Panc1 (cell line): ENCODE data around the gene DCK. TPM values are rescaled to one million over a fixed set of nuclear protein-coding genes. Genes with fewer than 3 reads are reported as not detected.

Experiments
- ATAC-seq: fragments of 200-7000 bp; cut with Tn5 transposase; 2 replicates; pipeline ENCODE4 v1.9.1; 2020; ENCODE audit warnings: mild to moderate bottlenecking, moderate library complexity
- BruUV-seq: library from RNA; stranded (reverse); fragments of 400-500 nt; replicated peaks from 2 replicates; lab custom pipeline; 2021; lab: Mats Ljungman, UMichigan
- CTCF ChIA-PET: fragments of 300-600 bp; sonication (Branson Sonifier 250); formaldehyde crosslinking; loops from one replicate; lab custom pipeline; 2022; ENCODE audit warnings: antibody characterized with exemption; lab: Charles Lee
- POLR2A ChIA-PET: fragments of 300-600 bp; sonication (Branson Sonifier 250); formaldehyde crosslinking; loops from one replicate; lab custom pipeline; 2022; ENCODE audit warnings: antibody characterized with exemption; lab: Charles Lee
- DNase-seq: peaks from one replicate; pipeline ENCODE4 v3.0.0-alpha.2; 2010; ENCODE audit warnings: low read depth, low spot score
- H3K27ac ChIP-seq: 2 replicates; pipeline ENCODE4 v1.5.1; 2011; ENCODE audit warnings: mild to moderate bottlenecking, low read length, inconsistent platforms
- H3K27me3 ChIP-seq: fragments of 200-500 bp; sonication (Bioruptor generic); 2 replicates; pipeline ENCODE4 v1.6.0; 2014; ENCODE audit warnings: low read length, inconsistent platforms; ENCODE audit not compliant: control insufficient read depth, insufficient read depth
- H3K36me3 ChIP-seq: fragments of 200-500 bp; sonication (Bioruptor generic); 2 replicates; pipeline ENCODE4 v1.5.1; 2014; ENCODE audit warnings: inconsistent platforms, mild to moderate bottlenecking, low read length, moderate library complexity; ENCODE audit not compliant: control insufficient read depth, insufficient read depth
- H3K4me1 ChIP-seq: 2 replicates; pipeline ENCODE4 v1.5.1; 2011; ENCODE audit warnings: inconsistent platforms, mild to moderate bottlenecking, low read length, moderate library complexity; ENCODE audit not compliant: control insufficient read depth, insufficient read depth
- H3K4me3 ChIP-seq, 2 experiments: 2 replicates each; pipeline ENCODE4 v1.5.1; 2011 to 2012; ENCODE audit warnings: low read depth in 2 of 2, low read length in 2 of 2, mild to moderate bottlenecking in 2 of 2, inconsistent platforms in 1 of 2, moderate library complexity in 1 of 2
- H3K9me3 ChIP-seq: fragments of 200-500 bp; sonication (Bioruptor generic); 2 replicates; pipeline ENCODE4 v1.5.1; 2014; ENCODE audit warnings: low read depth, mild to moderate bottlenecking, inconsistent platforms, low read length, moderate library complexity; ENCODE audit not compliant: control insufficient read depth, insufficient read depth
- POLR2AphosphoS5 ChIP-seq: IDR thresholded peaks from 2 replicates; pipeline ENCODE4 v1.6.1; 2012; ENCODE audit warnings: mild to moderate bottlenecking, low read depth, low read length, moderate library complexity
- SIN3A ChIP-seq: IDR thresholded peaks from 2 replicates; pipeline ENCODE4 v1.6.1; 2012; ENCODE audit warnings: low read depth, mild to moderate bottlenecking, low read length, moderate library complexity, borderline replicate concordance; ENCODE audit not compliant: insufficient read depth
- TCF7L2 ChIP-seq: IDR thresholded peaks from 2 replicates; pipeline ENCODE4 v1.6.1; 2011; ENCODE audit warnings: mild to moderate bottlenecking, low read depth, low read length, inconsistent platforms
- in situ Hi-C: cut with HindIII; loops from 2 replicates; pipeline ENCODE4 v1.10.0; 2016; ENCODE audit warnings: low sequenced_read_pairs, low pct_unique_long_range_greater_than_20kb
- intact Hi-C: fragments of 100-400 bp; cut with micrococcal nuclease; formaldehyde crosslinking; loops from one replicate; pipeline ENCODE4 v1.10.0; 2022; ENCODE audit not compliant: unreplicated experiment
- total RNA-seq: library from RNA; stranded (reverse); gene quantifications from one replicate; pipeline ENCODE4 v1.2.1, GENCODE V29; 2021; ENCODE audit not compliant: unreplicated experiment
- TF ChIP-seq, protein P1 (sequence below): fragments of 450-650 bp; IDR thresholded peaks from 2 replicates; pipeline ENCODE4 v1.5.1; 2017; ENCODE audit warnings: mild to moderate bottlenecking
- TF ChIP-seq, protein P2 (sequence below), 2 experiments: IDR thresholded peaks; 2 replicates each; pipeline ENCODE4 v1.6.1; 2011 to 2012; ENCODE audit warnings: low read depth in 2 of 2, control low read depth in 1 of 2, low read length in 1 of 2, mild to moderate bottlenecking in 1 of 2, moderate library complexity in 1 of 2; ENCODE audit not compliant: insufficient read depth in 1 of 2

DCK gene
- total RNA-seq, 1 experiment from 2014 or later: 17.6 TPM

DNA sequence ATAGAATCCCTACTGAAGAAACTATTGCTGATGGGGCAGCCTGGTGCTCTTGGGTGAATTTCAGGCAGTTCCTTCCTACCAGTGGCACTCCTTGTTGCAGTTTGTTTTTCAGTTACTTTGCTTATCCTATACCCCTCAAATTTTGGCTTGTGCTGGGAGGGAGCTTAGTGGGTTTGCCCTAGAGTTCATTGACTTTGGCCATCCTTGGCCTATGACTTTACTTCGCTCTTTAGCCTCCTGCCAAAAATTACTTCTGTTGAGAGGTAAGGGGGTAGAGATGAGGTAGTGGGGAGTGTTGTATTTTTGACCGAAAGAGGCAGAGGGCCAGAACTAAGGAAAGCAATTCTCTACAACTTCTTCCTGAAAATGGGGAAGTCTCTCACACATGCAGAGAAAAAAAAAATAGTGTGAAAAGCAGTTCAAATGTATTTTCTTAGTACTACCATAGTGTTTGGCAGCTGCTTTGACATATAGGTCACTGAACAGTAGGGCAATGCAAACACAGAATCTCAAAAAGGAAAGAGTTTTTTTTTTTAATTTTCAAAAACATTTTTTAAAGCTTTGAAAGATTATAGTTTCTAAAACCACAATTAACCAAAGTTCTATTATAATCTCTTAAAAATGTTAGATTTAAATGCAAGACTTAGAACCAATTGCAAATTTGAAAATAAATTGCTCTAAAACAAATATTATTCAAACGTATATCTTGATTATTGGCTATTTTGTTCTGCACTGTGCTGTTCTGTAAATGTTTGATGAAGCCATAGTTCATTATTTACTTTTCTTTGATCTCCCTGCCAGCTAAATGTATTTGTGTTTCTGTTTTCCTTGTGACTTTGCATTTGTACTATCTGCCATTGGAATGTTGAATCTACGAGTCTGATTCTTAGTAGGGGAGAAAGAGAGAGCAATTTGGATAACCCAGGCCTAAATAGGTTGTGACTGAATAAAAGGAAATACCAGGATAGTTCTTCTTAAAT, 73.6 kb downstream of the DCK start:
- Histone ChIP-seq H3K27me3 (no peaks in the 10 kb centered on the region; the same call in 1 of the 2 replicates), H3K9me3 (no peaks in the 10 kb centered on the region), H3K4me3 (no peak overlapping the region), H3K36me3 (no peaks in the 10 kb centered on the region), H3K4me1 (no peaks in the 10 kb centered on the region), H3K27ac (no peak overlapping the region)
- BruUV-seq: no TSS peak
- CTCF ChIA-PET: interaction anchor here (0.6 kb wide), 1 partner anchor 625 kb away, joined by 3 read pairs; no protein-coding TSS in a partner anchor
- in situ Hi-C loops (no loop called here), intact Hi-C loops (no loop called here)
- ATAC-seq (no peak), DNase-seq (no peak)
- POLR2A ChIA-PET: no interaction called here
- TF ChIP-seq, protein P1, sequence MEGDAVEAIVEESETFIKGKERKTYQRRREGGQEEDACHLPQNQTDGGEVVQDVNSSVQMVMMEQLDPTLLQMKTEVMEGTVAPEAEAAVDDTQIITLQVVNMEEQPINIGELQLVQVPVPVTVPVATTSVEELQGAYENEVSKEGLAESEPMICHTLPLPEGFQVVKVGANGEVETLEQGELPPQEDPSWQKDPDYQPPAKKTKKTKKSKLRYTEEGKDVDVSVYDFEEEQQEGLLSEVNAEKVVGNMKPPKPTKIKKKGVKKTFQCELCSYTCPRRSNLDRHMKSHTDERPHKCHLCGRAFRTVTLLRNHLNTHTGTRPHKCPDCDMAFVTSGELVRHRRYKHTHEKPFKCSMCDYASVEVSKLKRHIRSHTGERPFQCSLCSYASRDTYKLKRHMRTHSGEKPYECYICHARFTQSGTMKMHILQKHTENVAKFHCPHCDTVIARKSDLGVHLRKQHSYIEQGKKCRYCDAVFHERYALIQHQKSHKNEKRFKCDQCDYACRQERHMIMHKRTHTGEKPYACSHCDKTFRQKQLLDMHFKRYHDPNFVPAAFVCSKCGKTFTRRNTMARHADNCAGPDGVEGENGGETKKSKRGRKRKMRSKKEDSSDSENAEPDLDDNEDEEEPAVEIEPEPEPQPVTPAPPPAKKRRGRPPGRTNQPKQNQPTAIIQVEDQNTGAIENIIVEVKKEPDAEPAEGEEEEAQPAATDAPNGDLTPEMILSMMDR: no peak
- TF ChIP-seq, protein P2, sequence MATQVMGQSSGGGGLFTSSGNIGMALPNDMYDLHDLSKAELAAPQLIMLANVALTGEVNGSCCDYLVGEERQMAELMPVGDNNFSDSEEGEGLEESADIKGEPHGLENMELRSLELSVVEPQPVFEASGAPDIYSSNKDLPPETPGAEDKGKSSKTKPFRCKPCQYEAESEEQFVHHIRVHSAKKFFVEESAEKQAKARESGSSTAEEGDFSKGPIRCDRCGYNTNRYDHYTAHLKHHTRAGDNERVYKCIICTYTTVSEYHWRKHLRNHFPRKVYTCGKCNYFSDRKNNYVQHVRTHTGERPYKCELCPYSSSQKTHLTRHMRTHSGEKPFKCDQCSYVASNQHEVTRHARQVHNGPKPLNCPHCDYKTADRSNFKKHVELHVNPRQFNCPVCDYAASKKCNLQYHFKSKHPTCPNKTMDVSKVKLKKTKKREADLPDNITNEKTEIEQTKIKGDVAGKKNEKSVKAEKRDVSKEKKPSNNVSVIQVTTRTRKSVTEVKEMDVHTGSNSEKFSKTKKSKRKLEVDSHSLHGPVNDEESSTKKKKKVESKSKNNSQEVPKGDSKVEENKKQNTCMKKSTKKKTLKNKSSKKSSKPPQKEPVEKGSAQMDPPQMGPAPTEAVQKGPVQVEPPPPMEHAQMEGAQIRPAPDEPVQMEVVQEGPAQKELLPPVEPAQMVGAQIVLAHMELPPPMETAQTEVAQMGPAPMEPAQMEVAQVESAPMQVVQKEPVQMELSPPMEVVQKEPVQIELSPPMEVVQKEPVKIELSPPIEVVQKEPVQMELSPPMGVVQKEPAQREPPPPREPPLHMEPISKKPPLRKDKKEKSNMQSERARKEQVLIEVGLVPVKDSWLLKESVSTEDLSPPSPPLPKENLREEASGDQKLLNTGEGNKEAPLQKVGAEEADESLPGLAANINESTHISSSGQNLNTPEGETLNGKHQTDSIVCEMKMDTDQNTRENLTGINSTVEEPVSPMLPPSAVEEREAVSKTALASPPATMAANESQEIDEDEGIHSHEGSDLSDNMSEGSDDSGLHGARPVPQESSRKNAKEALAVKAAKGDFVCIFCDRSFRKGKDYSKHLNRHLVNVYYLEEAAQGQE (IDR thresholded peaks at IDR 0.05; ENCODE audit: insufficient read depth in 1 of 2, low read depth in 2 of 2, low read length in 1 of 2): no peak
- TF ChIP-seq TCF7L2 (no peak), POLR2AphosphoS5 (no peak), SIN3A (no peak)

DNA sequence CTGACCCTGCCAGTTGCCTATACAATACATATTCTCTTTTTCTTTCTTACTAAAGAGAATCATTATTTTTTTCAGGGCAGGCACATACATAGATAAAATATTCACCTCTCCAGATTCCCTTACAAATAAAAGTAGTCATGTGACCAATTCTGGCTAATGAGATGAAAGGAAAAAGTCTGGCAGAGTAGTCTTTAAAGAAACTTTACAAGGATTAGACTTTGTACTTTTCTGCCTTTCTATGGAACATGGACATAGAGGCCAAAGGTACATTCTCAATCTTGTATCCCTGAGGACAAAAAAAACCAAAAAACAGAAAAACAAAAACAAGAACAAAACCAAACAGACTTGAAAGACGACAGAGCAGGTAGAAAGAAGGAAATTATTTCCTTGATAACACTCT, 75.6 kb downstream of the DCK start:
- no TSS peak for BruUV-seq
- POLR2A ChIA-PET: no interaction called here
- ATAC-seq (no peak), DNase-seq (no peak)
- TF ChIP-seq POLR2AphosphoS5 (no peak), SIN3A (no peak), TCF7L2 (no peak)
- TF ChIP-seq, protein P1: no peak
- TF ChIP-seq, protein P2 (IDR thresholded peaks at IDR 0.05; ENCODE audit: insufficient read depth in 1 of 2, low read depth in 2 of 2, low read length in 1 of 2): no peak
- H3K36me3 ChIP-seq: no peaks in the 10 kb centered on the region
- no peak overlapping the region for H3K27ac ChIP-seq
- peaks cover 2% of the 10 kb centered on the region; the same call in 1 of the 2 replicates for H3K27me3 ChIP-seq
- intact Hi-C loops (no loop called here), in situ Hi-C loops (no loop called here)
- H3K4me3 ChIP-seq: no peak overlapping the region
- no peaks in the 10 kb centered on the region for H3K9me3 ChIP-seq
- no peaks in the 10 kb centered on the region for H3K4me1 ChIP-seq
- CTCF ChIA-PET: no interaction called here
